Hematopoietic multipotent progenitor cell treated with erythropoietin and hydrocortisone succinate and interleukin-3 and kit ligand, for 8 days (in vitro differentiated cells): Measurements from ENCODE around the gene KHDC3L.
"Not testable (repeated sequence)": the region's sequence is repeated elsewhere in the genome, so short reads cannot be mapped to it uniquely, and the experiment has no call there.

ENCODE experiments used
- DNase-seq: peaks from one replicate; pipeline ENCODE4 v3.0.0-alpha.2; 2015

KHDC3L gene

GRCh38 chr6:73371984-73372383 is 9.5 kb downstream of the KHDC3L start:
- no peak for DNase-seq

DNA sequence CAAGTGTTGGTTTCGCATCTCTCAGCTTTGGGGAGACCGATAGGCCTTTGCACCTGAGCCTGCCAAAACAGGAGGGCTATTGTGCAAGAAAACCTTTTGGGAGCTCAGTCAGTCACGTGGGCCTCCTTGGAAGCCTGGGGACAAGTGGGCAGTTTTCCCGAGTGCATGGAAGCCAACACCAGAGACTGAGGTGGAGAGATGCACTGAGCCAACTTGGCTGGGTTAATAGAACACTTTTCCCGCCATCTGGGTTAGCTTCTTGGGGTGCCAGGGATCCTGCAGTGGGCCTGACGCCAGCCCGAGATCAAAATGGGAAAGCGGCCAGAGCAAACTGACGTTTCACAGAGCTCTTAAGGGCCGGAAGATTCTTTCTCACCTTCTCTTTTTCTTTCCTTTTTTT is 10.1 kb downstream of the KHDC3L start:
- DNase-seq = no peak

GRCh38 chr6:73375216-73375615 is 12.8 kb downstream of the KHDC3L start:
- DNase-seq = no peak

DNA sequence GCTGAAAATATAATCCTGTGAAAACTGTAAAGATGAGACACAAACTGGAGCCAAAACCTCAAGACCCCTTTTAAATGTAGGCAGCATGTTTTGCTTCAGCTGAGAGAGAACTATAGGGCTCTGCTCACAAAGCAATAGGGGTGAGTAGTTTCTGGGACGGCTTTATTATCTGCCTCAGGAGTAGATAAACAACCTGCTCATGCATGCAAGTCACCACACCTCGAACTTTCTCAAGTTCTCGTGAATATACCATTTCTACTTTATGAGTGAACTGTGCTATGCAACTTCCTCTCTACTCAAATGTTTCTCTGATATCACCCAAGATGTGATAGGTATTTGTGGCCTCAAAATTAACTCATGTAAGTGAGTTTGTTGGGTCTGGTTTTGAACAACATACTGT is 14.8 kb downstream of the KHDC3L start:
- no peak for DNase-seq

DNA sequence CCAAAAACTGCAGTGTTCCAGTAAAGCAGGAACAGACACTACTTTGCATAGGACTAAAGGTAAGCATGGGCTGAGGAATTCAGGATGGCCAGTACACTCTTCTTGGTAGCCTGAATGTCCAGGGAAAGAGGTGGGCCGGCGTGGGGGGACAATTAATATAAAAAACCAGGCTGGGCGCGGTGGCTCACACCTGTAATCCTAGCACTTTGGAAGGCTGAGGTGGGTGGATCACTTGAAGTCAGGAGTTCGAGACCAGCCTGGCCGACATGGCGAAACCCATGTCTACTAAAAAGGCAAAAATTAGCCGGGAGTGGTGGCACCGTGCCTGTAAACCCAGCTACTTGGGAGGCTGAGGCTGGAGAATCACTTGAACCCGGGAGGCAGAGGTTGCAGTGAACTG is 19.1 kb downstream of the KHDC3L start:
- DNase-seq = not testable (repeated sequence)

DNA sequence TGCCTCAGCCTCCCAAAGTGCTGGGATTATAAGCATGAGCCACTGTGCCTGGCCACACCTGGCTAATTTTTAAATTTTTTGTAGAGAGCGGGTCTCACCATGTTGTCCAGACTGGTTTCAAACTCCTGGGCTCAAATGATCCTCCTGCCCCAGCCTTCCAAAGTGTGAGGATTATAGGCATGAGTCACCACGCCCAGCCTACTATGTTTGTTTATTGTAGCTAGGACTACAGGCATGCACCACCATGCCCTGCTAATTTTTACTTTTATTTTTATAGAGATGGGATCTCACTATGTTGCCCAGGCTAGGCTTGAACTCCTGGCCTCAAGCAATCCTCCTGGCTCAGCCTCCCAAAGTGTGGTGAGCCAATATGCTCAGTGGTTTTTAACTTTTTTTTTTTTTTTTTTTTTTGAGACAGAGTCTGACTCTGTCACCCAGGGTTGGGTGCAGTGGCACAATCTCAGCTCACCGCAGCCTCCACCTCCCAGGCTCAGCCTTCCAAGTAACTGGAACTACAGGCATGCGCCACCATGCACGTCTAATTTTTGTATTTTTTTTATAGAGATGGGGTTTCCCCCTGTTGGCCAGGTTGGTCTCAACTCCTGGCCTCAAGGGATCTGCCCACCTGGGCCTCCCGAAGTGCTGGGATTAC is 20.1 kb downstream of the KHDC3L start:
- DNase-seq = no peak

GRCh38 chr6:73388433-73388799 is 26.0 kb downstream of the KHDC3L start:
- no peak for DNase-seq

DNA sequence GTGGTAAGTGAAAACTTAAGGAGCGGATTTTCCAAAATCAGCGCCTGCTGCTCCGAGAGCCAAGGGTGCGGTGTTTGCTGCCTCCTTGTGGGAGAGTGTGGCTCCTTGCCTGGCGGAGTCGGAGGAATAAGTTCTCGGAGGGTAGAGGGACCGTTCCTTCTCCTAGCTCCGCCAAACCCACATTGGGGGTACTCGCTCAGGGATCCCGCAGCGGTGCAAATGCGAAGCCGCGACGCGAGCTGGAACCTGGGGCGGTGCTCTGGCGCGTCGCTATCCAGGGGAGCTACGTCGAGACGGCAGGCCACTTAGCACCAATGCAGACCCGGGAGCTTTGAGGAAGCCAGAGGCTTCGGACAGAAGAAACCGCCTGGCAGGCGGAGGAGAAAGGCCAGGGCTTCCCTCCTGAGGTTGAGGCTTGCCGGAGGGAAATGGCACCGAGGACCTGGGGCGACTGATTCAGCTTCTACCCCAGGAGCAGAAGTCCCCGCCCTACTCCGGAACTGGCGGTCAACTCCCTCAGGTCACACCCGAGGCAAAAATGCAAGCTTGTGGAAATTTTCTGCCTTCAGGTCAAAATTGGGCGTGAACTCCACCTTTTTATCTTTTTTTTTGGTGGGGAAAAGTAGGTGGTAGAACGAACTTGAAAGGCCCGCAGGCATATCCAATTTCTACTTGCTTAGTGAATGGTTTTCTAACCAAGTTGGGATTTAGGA is 26.5 kb downstream of the KHDC3L start:
- peak; percentile 79 for DNase-seq

GRCh38 chr6:73389854-73390253 is 27.4 kb downstream of the KHDC3L start:
- DNase-seq = no peak

GRCh38 chr6:73391675-73392074 is 29.2 kb downstream of the KHDC3L start:
- DNase-seq = no peak

- not testable (repeated sequence) for DNase-seq
These were observed 29.7 kb downstream of the KHDC3L start for GRCh38 chr6:73392188-73392587.

- DNase-seq = no peak
These were observed 30.8 kb downstream of the KHDC3L start for GRCh38 chr6:73393278-73393677.

DNA sequence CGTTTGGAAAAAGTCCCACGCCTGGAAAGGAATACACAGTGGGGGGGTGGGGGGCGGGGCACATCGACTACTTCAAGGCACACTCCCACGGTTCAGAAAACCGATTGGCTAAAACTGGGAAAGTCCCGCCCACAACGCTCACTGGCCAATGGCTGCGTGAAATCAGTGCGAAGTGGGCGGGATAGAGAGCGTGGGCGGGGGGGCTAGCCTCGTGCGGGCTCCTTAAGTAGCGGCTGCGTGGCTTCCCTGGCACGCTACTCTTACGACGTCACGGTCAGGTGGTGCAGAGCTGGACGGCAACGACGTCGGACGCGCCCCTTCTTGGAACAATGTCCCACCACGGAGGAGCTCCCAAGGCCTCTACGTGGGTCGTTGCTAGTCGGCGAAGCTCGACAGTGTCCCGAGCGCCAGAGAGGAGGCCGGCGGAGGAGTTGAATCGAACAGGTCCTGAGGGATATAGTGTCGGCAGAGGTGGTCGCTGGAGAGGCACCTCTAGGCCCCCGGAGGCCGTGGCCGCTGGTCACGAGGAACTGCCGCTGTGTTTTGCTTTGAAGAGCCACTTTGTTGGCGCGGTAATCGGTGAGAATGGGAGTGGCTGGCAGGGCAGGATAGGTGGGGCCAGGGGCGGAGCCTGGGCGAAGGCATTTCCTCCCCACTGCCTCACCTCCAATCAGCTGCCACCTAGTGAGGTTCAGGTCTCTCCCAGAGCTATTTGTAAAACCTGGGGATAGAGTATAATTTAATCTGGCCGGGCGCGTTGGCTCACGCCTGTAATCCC is 32.3 kb downstream of the KHDC3L start, which contains the start of gene DDX43:
DDX43 (plus strand) TSS at position 252 of the 778 bp plus-strand sequence; CDS start at position 330, 78 bp downstream.
- peak; percentile 52 for DNase-seq

GRCh38 chr6:73395875-73396274 is 33.4 kb downstream of the KHDC3L start:
- no peak for DNase-seq

GRCh38 chr6:73400656-73401055 is 38.2 kb downstream of the KHDC3L start:
- no peak for DNase-seq

GRCh38 chr6:73409395-73409794 is 46.9 kb downstream of the KHDC3L start:
- no peak for DNase-seq

GRCh38 chr6:73413102-73413501 is 50.6 kb downstream of the KHDC3L start:
- no peak for DNase-seq
